MM.1S (cell line): ENCODE measurements around the gene DISC1.

Experiments used
- DNase-seq: peaks from one replicate; pipeline ENCODE4 v3.0.0-alpha.2; 2015
- H2AFZ ChIP-seq: fragments of 300-600 bp; sonication (generic); 2 replicates; pipeline ENCODE4 v1.6.0; 2016; ENCODE audit warnings: antibody characterized with exemption, low read length
- H3F3A ChIP-seq: fragments of 300-600 bp; sonication (generic); 2 replicates; pipeline ENCODE4 v1.6.1; 2016; ENCODE audit warnings: mild to moderate bottlenecking, antibody characterized with exemption, low read length, moderate library complexity, mixed read lengths; ENCODE audit not compliant: insufficient read depth
- H3K27ac ChIP-seq: fragments of 300-600 bp; sonication (generic); 2 replicates; pipeline ENCODE4 v1.5.1; 2016; ENCODE audit warnings: mild to moderate bottlenecking, low read length
- H3K27me3 ChIP-seq: fragments of 300-600 bp; sonication (generic); replicated peaks from 2 replicates; pipeline ENCODE4 v1.6.0; 2016; ENCODE audit warnings: low read length; ENCODE audit not compliant: insufficient read depth
- H3K36me3 ChIP-seq: fragments of 300-600 bp; sonication (generic); replicated peaks from 2 replicates; pipeline ENCODE4 v1.6.1; 2016; ENCODE audit warnings: mild to moderate bottlenecking, low read length, mixed read lengths; ENCODE audit not compliant: insufficient read depth
- H3K4me1 ChIP-seq: fragments of 300-600 bp; sonication (generic); 2 replicates; pipeline ENCODE4 v1.6.1; 2016; ENCODE audit warnings: low read length, mixed read lengths
- H3K4me2 ChIP-seq: fragments of 300-600 bp; sonication (generic); 2 replicates; pipeline ENCODE4 v1.6.0; 2016; ENCODE audit warnings: low read depth, low read length
- H3K4me3 ChIP-seq: fragments of 300-600 bp; sonication (generic); 2 replicates; pipeline ENCODE4 v1.5.1; 2016; ENCODE audit warnings: low read length, mixed read lengths
- H3K79me2 ChIP-seq: fragments of 300-600 bp; sonication (generic); 2 replicates; pipeline ENCODE4 v1.6.1; 2016; ENCODE audit warnings: mixed run types, low read length, mixed read lengths
- H3K9ac ChIP-seq: fragments of 300-600 bp; sonication (generic); 2 replicates; pipeline ENCODE4 v1.6.1; 2016; ENCODE audit warnings: low read length, mixed read lengths
- H3K9me2 ChIP-seq: fragments of 300-600 bp; sonication (generic); replicated peaks from 2 replicates; pipeline ENCODE4 v1.6.1; 2016; ENCODE audit warnings: mild to moderate bottlenecking, low read length, mixed read lengths; ENCODE audit not compliant: insufficient read depth
- H3K9me3 ChIP-seq: fragments of 300-600 bp; sonication (generic); replicated peaks from 2 replicates; pipeline ENCODE4 v1.6.1; 2016; ENCODE audit warnings: mild to moderate bottlenecking, low read length, mixed read lengths; ENCODE audit not compliant: insufficient read depth
- H4K20me1 ChIP-seq: fragments of 300-600 bp; sonication (generic); 2 replicates; pipeline ENCODE4 v1.6.1; 2016; ENCODE audit warnings: mild to moderate bottlenecking, low read length, moderate library complexity, mixed read lengths; ENCODE audit not compliant: insufficient read depth
- EZH2 ChIP-seq: fragments of 300-600 bp; sonication (generic); optimal IDR thresholded peaks from 2 replicates; pipeline ENCODE3; 2017; ENCODE audit warnings: low read depth, mild to moderate bottlenecking, antibody characterized with exemption, low read length, mixed read lengths
- EZH2phosphoT487 ChIP-seq: fragments of 300-600 bp; sonication (generic); IDR thresholded peaks from 2 replicates; pipeline ENCODE4 v1.6.1; 2018; ENCODE audit warnings: antibody characterized with exemption, low read length
- TF ChIP-seq, protein P1 (sequence below): fragments of 300-600 bp; sonication (generic); IDR thresholded peaks from 2 replicates; pipeline ENCODE4 v1.5.1; 2016; ENCODE audit warnings: antibody characterized with exemption, low read length, mixed read lengths

Gene DISC1

DNA sequence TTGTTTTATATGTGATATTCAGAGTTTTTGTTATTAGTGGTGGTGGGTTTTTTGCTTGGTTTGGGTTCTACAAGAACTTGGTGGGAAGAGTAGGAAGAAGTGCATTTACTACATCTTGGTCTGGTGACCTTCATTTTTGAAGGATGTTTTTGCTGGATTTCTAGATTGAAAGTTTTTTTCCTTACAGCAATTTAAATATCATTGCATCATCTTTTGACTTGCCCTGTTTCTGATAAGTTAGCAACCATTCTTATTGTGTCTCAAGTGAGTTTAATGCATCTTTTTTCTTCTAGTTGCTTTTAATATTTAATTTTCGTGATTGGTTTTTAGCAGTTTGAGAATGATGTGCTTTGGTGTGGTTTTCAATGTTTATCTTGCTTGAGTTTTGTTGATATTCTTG lies 447.7 kb downstream of the DISC1 start:
- H3F3A ChIP-seq: no peaks in the 10 kb centered on the region
- H3K4me1 ChIP-seq: no peaks in the 10 kb centered on the region
- no peaks in the 10 kb centered on the region for H3K9me3 ChIP-seq
- H3K27ac ChIP-seq: no peak overlapping the region
- no peak for DNase-seq
- no peaks in the 10 kb centered on the region for H4K20me1 ChIP-seq
- no peaks in the 10 kb centered on the region for H3K36me3 ChIP-seq
- no peaks in the 10 kb centered on the region for H3K9me2 ChIP-seq
- H3K4me3 ChIP-seq: no peak overlapping the region
- H3K4me2 ChIP-seq: no peak overlapping the region
- H3K27me3 ChIP-seq: no peaks in the 10 kb centered on the region
- H2AFZ ChIP-seq: no peak overlapping the region
- TF ChIP-seq EZH2 (no peak), EZH2phosphoT487 (no peak)
- TF ChIP-seq, protein P1, sequence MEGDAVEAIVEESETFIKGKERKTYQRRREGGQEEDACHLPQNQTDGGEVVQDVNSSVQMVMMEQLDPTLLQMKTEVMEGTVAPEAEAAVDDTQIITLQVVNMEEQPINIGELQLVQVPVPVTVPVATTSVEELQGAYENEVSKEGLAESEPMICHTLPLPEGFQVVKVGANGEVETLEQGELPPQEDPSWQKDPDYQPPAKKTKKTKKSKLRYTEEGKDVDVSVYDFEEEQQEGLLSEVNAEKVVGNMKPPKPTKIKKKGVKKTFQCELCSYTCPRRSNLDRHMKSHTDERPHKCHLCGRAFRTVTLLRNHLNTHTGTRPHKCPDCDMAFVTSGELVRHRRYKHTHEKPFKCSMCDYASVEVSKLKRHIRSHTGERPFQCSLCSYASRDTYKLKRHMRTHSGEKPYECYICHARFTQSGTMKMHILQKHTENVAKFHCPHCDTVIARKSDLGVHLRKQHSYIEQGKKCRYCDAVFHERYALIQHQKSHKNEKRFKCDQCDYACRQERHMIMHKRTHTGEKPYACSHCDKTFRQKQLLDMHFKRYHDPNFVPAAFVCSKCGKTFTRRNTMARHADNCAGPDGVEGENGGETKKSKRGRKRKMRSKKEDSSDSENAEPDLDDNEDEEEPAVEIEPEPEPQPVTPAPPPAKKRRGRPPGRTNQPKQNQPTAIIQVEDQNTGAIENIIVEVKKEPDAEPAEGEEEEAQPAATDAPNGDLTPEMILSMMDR: no peak
- H3K79me2 ChIP-seq: no peaks in the 10 kb centered on the region
- no peak overlapping the region for H3K9ac ChIP-seq

DNA sequence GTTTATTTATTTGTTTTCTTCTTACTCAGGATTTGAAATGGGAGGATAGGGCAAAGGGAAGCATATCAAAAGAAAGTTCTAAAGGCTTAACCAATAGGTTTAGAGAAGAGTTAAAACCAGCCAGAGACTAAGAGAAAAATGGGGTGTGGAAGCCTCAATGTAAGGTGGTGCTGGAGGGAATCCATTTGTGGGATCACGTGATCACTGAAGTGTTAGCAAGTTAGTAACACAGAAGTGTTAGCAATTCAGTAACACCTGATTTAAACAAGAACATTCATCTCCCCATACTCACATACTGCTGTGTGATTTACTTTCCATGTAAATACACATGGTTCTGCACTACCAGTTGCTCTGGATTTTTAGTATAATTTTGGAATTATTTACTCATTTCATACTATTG lies 451.2 kb downstream of the DISC1 start:
- no peak for DNase-seq
- H3K9ac ChIP-seq: no peak overlapping the region
- no peaks in the 10 kb centered on the region for H3K27me3 ChIP-seq
- H3K79me2 ChIP-seq: no peaks in the 10 kb centered on the region
- no peak overlapping the region for H3K4me2 ChIP-seq
- no peaks in the 10 kb centered on the region for H3F3A ChIP-seq
- no peak overlapping the region for H3K4me3 ChIP-seq
- H3K9me3 ChIP-seq: no peaks in the 10 kb centered on the region
- no peak overlapping the region for H3K27ac ChIP-seq
- no peaks in the 10 kb centered on the region for H3K36me3 ChIP-seq
- TF ChIP-seq, protein P1: no peak
- TF ChIP-seq EZH2phosphoT487: no peak
- TF ChIP-seq EZH2: no peak
- H3K9me2 ChIP-seq: no peaks in the 10 kb centered on the region
- no peaks in the 10 kb centered on the region for H3K4me1 ChIP-seq
- H4K20me1 ChIP-seq: no peaks in the 10 kb centered on the region
- no peak overlapping the region for H2AFZ ChIP-seq

DNA sequence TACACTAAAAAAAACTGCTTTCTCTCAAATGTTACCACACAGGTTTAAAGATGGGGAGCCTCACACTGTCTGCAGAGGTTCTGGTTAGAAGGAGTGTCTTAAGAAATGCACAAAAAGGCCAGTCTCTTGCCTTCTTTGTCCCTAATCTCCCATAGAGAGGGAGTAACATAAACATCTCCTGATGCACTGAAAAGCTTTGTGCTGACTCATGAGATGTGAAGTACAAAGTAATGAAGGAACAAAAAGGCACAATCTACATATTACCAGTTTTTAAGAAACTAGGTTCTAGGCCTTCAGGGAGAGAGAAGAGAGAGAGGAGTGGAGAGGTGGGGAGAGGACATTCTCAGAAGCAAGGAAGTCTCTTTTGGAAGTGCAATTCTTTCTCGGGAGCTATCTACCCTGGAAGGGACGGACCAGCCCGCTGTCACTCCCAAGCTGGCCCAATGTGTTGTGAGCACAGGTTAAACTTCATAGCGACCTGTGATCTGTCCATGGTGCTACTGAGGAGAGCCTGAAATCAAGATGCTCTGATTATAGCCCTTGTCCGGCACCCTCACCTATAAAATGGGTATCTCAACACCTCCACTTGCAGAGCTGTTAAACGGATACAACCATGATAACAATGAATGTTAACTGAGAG lies 458.1 kb downstream of the DISC1 start:
- Histone ChIP-seq H3K79me2 (no peaks in the 10 kb centered on the region), H3K9me3 (no peaks in the 10 kb centered on the region), H2AFZ (no peak overlapping the region), H3K9me2 (no peaks in the 10 kb centered on the region), H3K27ac (no peak overlapping the region), H3K4me1 (no peaks in the 10 kb centered on the region), H3K4me3 (no peak overlapping the region), H3F3A (no peaks in the 10 kb centered on the region), H3K36me3 (no peaks in the 10 kb centered on the region), H3K4me2 (no peak overlapping the region), H3K27me3 (no peaks in the 10 kb centered on the region), H3K9ac (no peak overlapping the region), H4K20me1 (no peaks in the 10 kb centered on the region)
- DNase-seq: peak; percentile 17
- TF ChIP-seq, protein P1: no peak
- TF ChIP-seq EZH2phosphoT487: no peak
- TF ChIP-seq EZH2: no peak
